ENCODE data around the gene NEXN.

DNA sequence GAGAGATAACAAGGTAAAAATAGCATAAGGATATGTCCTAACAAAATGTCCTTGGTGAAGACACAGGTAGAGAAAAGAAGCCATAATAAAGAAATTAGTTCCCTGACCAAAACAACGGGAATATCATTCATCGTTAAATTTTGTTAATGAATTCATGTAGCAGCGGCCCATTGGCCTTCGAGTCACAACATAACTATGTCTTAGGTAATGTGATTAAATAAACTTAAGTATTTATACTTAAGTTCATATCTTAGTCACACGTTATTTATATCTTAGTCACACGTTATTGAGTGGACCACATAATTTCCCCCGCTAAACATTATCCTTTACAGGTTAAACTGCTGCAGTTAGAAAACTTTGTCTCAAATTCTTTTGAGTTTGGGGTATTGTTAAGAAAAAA is 1.2 kb downstream of the NEXN start:
- peak in 1 of 2 donors; percentile 43 for TF ChIP-seq POLR2A (IDR thresholded peaks at IDR 0.05)
- TF ChIP-seq, protein P1, sequence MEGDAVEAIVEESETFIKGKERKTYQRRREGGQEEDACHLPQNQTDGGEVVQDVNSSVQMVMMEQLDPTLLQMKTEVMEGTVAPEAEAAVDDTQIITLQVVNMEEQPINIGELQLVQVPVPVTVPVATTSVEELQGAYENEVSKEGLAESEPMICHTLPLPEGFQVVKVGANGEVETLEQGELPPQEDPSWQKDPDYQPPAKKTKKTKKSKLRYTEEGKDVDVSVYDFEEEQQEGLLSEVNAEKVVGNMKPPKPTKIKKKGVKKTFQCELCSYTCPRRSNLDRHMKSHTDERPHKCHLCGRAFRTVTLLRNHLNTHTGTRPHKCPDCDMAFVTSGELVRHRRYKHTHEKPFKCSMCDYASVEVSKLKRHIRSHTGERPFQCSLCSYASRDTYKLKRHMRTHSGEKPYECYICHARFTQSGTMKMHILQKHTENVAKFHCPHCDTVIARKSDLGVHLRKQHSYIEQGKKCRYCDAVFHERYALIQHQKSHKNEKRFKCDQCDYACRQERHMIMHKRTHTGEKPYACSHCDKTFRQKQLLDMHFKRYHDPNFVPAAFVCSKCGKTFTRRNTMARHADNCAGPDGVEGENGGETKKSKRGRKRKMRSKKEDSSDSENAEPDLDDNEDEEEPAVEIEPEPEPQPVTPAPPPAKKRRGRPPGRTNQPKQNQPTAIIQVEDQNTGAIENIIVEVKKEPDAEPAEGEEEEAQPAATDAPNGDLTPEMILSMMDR (IDR thresholded peaks at IDR 0.05) = no peak

Measured in heart left ventricle (tissue), 13 donors.